PC-9 (cell line): Measurements from ENCODE around the gene MCU.

Experiments used
- EZH2 ChIP-seq: fragments of 200-600 bp; sonication (generic); IDR thresholded peaks from 2 replicates; pipeline ENCODE4 v1.8.0; 2017; ENCODE audit warnings: antibody characterized with exemption, low read depth
- TF ChIP-seq, protein P1 (sequence below): fragments of 200-600 bp; sonication (generic); conservative IDR thresholded peaks from 2 replicates; pipeline ENCODE4 v1.6.1; 2017; ENCODE audit warnings: mixed run types, antibody characterized with exemption, mild to moderate bottlenecking, moderate library complexity

- TF ChIP-seq EZH2 = no peak
- TF ChIP-seq, protein P1, sequence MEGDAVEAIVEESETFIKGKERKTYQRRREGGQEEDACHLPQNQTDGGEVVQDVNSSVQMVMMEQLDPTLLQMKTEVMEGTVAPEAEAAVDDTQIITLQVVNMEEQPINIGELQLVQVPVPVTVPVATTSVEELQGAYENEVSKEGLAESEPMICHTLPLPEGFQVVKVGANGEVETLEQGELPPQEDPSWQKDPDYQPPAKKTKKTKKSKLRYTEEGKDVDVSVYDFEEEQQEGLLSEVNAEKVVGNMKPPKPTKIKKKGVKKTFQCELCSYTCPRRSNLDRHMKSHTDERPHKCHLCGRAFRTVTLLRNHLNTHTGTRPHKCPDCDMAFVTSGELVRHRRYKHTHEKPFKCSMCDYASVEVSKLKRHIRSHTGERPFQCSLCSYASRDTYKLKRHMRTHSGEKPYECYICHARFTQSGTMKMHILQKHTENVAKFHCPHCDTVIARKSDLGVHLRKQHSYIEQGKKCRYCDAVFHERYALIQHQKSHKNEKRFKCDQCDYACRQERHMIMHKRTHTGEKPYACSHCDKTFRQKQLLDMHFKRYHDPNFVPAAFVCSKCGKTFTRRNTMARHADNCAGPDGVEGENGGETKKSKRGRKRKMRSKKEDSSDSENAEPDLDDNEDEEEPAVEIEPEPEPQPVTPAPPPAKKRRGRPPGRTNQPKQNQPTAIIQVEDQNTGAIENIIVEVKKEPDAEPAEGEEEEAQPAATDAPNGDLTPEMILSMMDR = no peak
Measured at GRCh38 chr10:72911758-72912157, 219.8 kb downstream of the MCU start.
